Measurements from ENCODE around the gene SERPINB6. TPM values are rescaled to one million over a fixed set of nuclear protein-coding genes. Genes with fewer than 3 reads are reported as not detected.
"Not testable (repeated sequence)": the region's sequence is repeated elsewhere in the genome, so short reads cannot be mapped to it uniquely, and the experiment has no call there.

The SERPINB6 gene
- total and polyA plus RNA-seq, 10 donors = 111 to 256 (median 191) TPM

GRCh38 chr6:2976060-2976459 lies 4.7 kb upstream of the SERPINB6 start:
- Histone ChIP-seq H3K4me1 (peaks cover 7 to 68% (median 47%) of the 10 kb centered on the region in 6 donors), H3K9me3 (no peaks in the 10 kb centered on the region), H3K4me3 (no peak overlapping the region), H3K27me3 (replicated peaks in 1 of 7) (no peaks in the 10 kb centered on the region), H3K27ac (peak overlapping the region in 1 of 8 donors; percentile 22), H3K36me3 (no peaks in the 10 kb centered on the region)
- DNase-seq = no peak
- intact Hi-C loops (cut with DNase I; ENCODE audit: low total_unique reads) = no loop called here
- TF ChIP-seq POLR2A (IDR thresholded peaks at IDR 0.05) (no peak), CTCF (IDR thresholded peaks at IDR 0.05 in 8 of 11, conservative IDR thresholded peaks at IDR 0.05 in 3 of 11) (no peak), POLR2AphosphoS5 (IDR thresholded peaks at IDR 0.05) (no peak)
- 74 to 86% (median 81%) methylated on average over 5 of the region's 5 CpGs for WGBS, 5 donors

- H3K4me1 ChIP-seq = peaks cover 9 to 67% (median 50%) of the 10 kb centered on the region in 6 donors
- no peak overlapping the region for H3K4me3 ChIP-seq
- no peaks in the 10 kb centered on the region for H3K27me3 ChIP-seq (replicated peaks in 1 of 7)
- intact Hi-C loops (cut with DNase I; ENCODE audit: low total_unique reads) = no loop called here
- H3K36me3 ChIP-seq = peaks cover 0 to 2% (median 0%) of the 10 kb centered on the region in 6 donors
- H3K27ac ChIP-seq = peak overlapping the region in 5 of 8 donors; percentile 0 to 26 (median 15)
- TF ChIP-seq POLR2A (IDR thresholded peaks at IDR 0.05) = no peak
- no peak for DNase-seq
- WGBS, 5 donors = 30 to 44% (median 40%) methylated on average over 5 of the region's 5 CpGs
- H3K9me3 ChIP-seq = no peaks in the 10 kb centered on the region
Measured at GRCh38 chr6:2973676-2974075, 2.3 kb upstream of the SERPINB6 start.

GRCh38 chr6:2973180-2973579 lies 1.8 kb upstream of the SERPINB6 start:
- H3K36me3 ChIP-seq; H3K9me3 ChIP-seq; H3K27me3 ChIP-seq (replicated peaks in 1 of 7); intact Hi-C loops (cut with DNase I; ENCODE audit: low total_unique reads); DNase-seq; H3K4me3 ChIP-seq: not testable (repeated sequence)
- 95 to 98% (median 96%) methylated on average over 6 of the region's 6 CpGs for WGBS, 5 donors
- peak overlapping the region in 5 of 8 donors; percentile 0 to 42 (median 15) for H3K27ac ChIP-seq
- peaks cover 9 to 65% (median 46%) of the 10 kb centered on the region in 6 donors for H3K4me1 ChIP-seq

GRCh38 chr6:2972685-2973084 lies 1.3 kb upstream of the SERPINB6 start:
- H3K27me3 ChIP-seq (replicated peaks in 1 of 7); intact Hi-C loops (cut with DNase I; ENCODE audit: low total_unique reads); H3K9me3 ChIP-seq; H3K4me3 ChIP-seq; H3K36me3 ChIP-seq; DNase-seq: not testable (repeated sequence)
- Histone ChIP-seq H3K27ac (peak overlapping the region in 3 of 8 donors; percentile 42 to 98 (median 97)), H3K4me1 (peaks cover 9 to 62% (median 42%) of the 10 kb centered on the region in 6 donors)
- 94 to 98% (median 97%) methylated on average over 5 of the region's 5 CpGs for WGBS, 5 donors

GRCh38 chr6:2972219-2972487 lies 786 bp upstream of the SERPINB6 start:
- H3K27me3 ChIP-seq (replicated peaks in 1 of 7); DNase-seq; H3K9me3 ChIP-seq; H3K36me3 ChIP-seq; intact Hi-C loops (cut with DNase I; ENCODE audit: low total_unique reads): not testable (repeated sequence)
- peaks cover 9 to 63% (median 42%) of the 10 kb centered on the region in 6 donors for H3K4me1 ChIP-seq
- H3K27ac ChIP-seq = peak overlapping the region; percentile 92 to 98 (median 96)
- H3K4me3 ChIP-seq = peak overlapping the region in 5 of 8 donors; percentile 58 to 91 (median 73)
- WGBS, 5 donors = 33 to 70% (median 41%) methylated on average over 1 of the region's 1 CpG

GRCh38 chr6:2970753-2971419 lies 481 bp downstream of the SERPINB6 start:
- DNase-seq = peak; percentile 97
- H3K27me3 ChIP-seq (replicated peaks in 1 of 7) = no peaks in the 10 kb centered on the region
- H3K36me3 ChIP-seq = peaks cover 0 to 18% (median 0%) of the 10 kb centered on the region in 6 donors
- WGBS, 5 donors = 0 to 1% (median 1%) methylated on average over 40 to 80 of the region's 80 CpGs
- no peak for TF ChIP-seq POLR2A (IDR thresholded peaks at IDR 0.05)
- peak in 2 of 3 donors; percentile 16 to 75 for TF ChIP-seq POLR2AphosphoS5 (IDR thresholded peaks at IDR 0.05)
- H3K27ac ChIP-seq = peak overlapping the region; percentile 92 to 98 (median 96)
- H3K4me1 ChIP-seq = peaks cover 9 to 75% (median 48%) of the 10 kb centered on the region in 6 donors
- H3K4me3 ChIP-seq = peak overlapping the region; percentile 48 to 91 (median 64)
- intact Hi-C loops (cut with DNase I; ENCODE audit: low total_unique reads) = no loop called here
- no peaks in the 10 kb centered on the region for H3K9me3 ChIP-seq
